Measurements from ENCODE around the gene SEMA7A.

SEMA7A gene

GRCh38 chr15:74451861-74452835, 18.4 kb upstream of the SEMA7A start:
- no peak for DNase-seq (ENCODE audit: low spot score)

GRCh38 chr15:74451322-74451721, 17.6 kb upstream of the SEMA7A start:
- DNase-seq (ENCODE audit: low spot score) = no peak

GRCh38 chr15:74449643-74450205, 16.0 kb upstream of the SEMA7A start:
- DNase-seq (ENCODE audit: low spot score) = no peak

- DNase-seq (ENCODE audit: low spot score) = no peak
Measured at GRCh38 chr15:74449095-74449494, 15.3 kb upstream of the SEMA7A start.

GRCh38 chr15:74445816-74446763, 12.3 kb upstream of the SEMA7A start:
- no peak for DNase-seq (ENCODE audit: low spot score)

GRCh38 chr15:74444106-74445062, 10.6 kb upstream of the SEMA7A start:
- DNase-seq (ENCODE audit: low spot score) = peak; percentile 48

- DNase-seq (ENCODE audit: low spot score) = peak; percentile 5
Measured at GRCh38 chr15:74443100-74443909, 9.5 kb upstream of the SEMA7A start.

GRCh38 chr15:74442604-74443003, 8.8 kb upstream of the SEMA7A start:
- peak; percentile 20 for DNase-seq (ENCODE audit: low spot score)

GRCh38 chr15:74442063-74442462, 8.3 kb upstream of the SEMA7A start:
- peak; percentile 1 for DNase-seq (ENCODE audit: low spot score)

- peak; percentile 4 for DNase-seq (ENCODE audit: low spot score)
Measured at GRCh38 chr15:74441248-74441941, 7.6 kb upstream of the SEMA7A start.

GRCh38 chr15:74438721-74439316, 5.1 kb upstream of the SEMA7A start:
- peak; percentile 91 for DNase-seq (ENCODE audit: low spot score)

- DNase-seq (ENCODE audit: low spot score) = no peak
Measured at GRCh38 chr15:74438206-74438605, 4.4 kb upstream of the SEMA7A start.

- DNase-seq (ENCODE audit: low spot score) = peak; percentile 69
Measured at GRCh38 chr15:74434263-74435136, 742 bp upstream of the SEMA7A start.

GRCh38 chr15:74432968-74433591, 678 bp downstream of the SEMA7A start:
- DNase-seq (ENCODE audit: low spot score) = no peak

GRCh38 chr15:74432271-74432967, 1.3 kb downstream of the SEMA7A start:
- no peak for DNase-seq (ENCODE audit: low spot score)

- DNase-seq (ENCODE audit: low spot score) = no peak
Measured at GRCh38 chr15:74431645-74432044, 2.1 kb downstream of the SEMA7A start.

GRCh38 chr15:74431116-74431515, 2.6 kb downstream of the SEMA7A start:
- DNase-seq (ENCODE audit: low spot score) = no peak
